Measurements from ENCODE around the gene CCT6B.

DNA sequence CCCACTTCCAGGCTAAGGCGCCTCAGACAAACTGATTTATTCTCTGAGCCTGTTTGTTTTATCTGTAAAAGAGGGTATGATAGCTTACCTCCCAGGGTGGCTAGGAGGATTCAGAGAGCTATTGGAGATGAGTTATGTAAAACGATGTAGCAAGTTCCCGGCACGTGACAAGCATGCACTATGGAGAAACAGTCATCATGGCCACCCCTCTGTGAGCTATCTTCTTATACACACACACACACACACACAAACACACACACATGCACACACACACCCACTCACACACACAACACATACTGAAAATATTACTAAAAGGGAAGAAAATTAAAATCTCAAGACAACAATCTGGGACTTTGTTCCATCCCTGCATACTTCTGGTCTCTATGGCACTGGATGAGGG, 66.3 kb downstream of the CCT6B start:
- no peak for TF ChIP-seq POLR2A (IDR thresholded peaks at IDR 0.05)
- TF ChIP-seq, protein P1, sequence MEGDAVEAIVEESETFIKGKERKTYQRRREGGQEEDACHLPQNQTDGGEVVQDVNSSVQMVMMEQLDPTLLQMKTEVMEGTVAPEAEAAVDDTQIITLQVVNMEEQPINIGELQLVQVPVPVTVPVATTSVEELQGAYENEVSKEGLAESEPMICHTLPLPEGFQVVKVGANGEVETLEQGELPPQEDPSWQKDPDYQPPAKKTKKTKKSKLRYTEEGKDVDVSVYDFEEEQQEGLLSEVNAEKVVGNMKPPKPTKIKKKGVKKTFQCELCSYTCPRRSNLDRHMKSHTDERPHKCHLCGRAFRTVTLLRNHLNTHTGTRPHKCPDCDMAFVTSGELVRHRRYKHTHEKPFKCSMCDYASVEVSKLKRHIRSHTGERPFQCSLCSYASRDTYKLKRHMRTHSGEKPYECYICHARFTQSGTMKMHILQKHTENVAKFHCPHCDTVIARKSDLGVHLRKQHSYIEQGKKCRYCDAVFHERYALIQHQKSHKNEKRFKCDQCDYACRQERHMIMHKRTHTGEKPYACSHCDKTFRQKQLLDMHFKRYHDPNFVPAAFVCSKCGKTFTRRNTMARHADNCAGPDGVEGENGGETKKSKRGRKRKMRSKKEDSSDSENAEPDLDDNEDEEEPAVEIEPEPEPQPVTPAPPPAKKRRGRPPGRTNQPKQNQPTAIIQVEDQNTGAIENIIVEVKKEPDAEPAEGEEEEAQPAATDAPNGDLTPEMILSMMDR (IDR thresholded peaks at IDR 0.05), result no peak
- no peak for TF ChIP-seq EP300 (IDR thresholded peaks at IDR 0.05)
